AG20443 (cell line): ENCODE results near the gene SNORC.

Experiments
- DNase-seq: peaks from one replicate; pipeline ENCODE4 v3.0.0; 2012; ENCODE audit warnings: low spot score, mixed read lengths

Gene SNORC

GRCh38 chr2:232926431-232926939 lies 56.4 kb downstream of the SNORC start:
- no peak for DNase-seq

GRCh38 chr2:232927032-232927792 lies 57.1 kb downstream of the SNORC start:
- DNase-seq = peak; percentile 81

GRCh38 chr2:232927793-232928550 lies 57.9 kb downstream of the SNORC start:
- DNase-seq = peak; percentile 60
